Keratinocyte (primary cell): ENCODE results near the gene SOX14. TPM values are rescaled to one million over a fixed set of nuclear protein-coding genes. Genes with fewer than 3 reads are reported as not detected.

ENCODE experiments used
- DNase-seq: peaks from one replicate; pipeline ENCODE4 v3.0.0-alpha.2; 2011; ENCODE audit warnings: low read depth, missing footprints, low spot score
- FAIRE-seq: peaks from 2 replicates; lab custom pipeline; 2011; peaks lifted over from hg19 to GRCh38; lab: Jason Lieb, UNC
- H2AFZ ChIP-seq: 2 replicates; pipeline ENCODE4 v1.6.0; 2012; ENCODE audit warnings: low read length, control low read depth, inconsistent platforms; ENCODE audit not compliant: control insufficient read depth
- H3K27ac ChIP-seq: 2 replicates; pipeline ENCODE4 v1.5.1; 2011; ENCODE audit warnings: low read length; ENCODE audit not compliant: control insufficient read depth, insufficient read depth
- H3K27me3 ChIP-seq: 3 replicates; pipeline ENCODE4 v1.6.0; 2011; ENCODE audit warnings: low read length; ENCODE audit not compliant: control insufficient read depth, insufficient read depth; ENCODE audit errors: extremely low read depth
- H3K36me3 ChIP-seq, 2 experiments: 2 replicates in 1 of 2; 3 replicates in 1 of 2; pipeline ENCODE4 v1.5.1; 2011; ENCODE audit warnings: low read length in 2 of 2, mild to moderate bottlenecking in 1 of 2; ENCODE audit not compliant: control insufficient read depth in 2 of 2, insufficient read depth in 2 of 2; ENCODE audit errors: extremely low read depth in 1 of 2
- H3K4me1 ChIP-seq: 3 replicates; pipeline ENCODE4 v1.5.1; 2011; ENCODE audit warnings: low read length; ENCODE audit not compliant: control insufficient read depth, insufficient read depth; ENCODE audit errors: extremely low read depth
- H3K4me2 ChIP-seq: 3 replicates; pipeline ENCODE4 v1.6.0; 2011; ENCODE audit warnings: low read depth, low read length; ENCODE audit not compliant: control insufficient read depth, insufficient read depth; ENCODE audit errors: extremely low read depth
- H3K4me3 ChIP-seq, 3 experiments: fragments of 200-600 bp in 1 of 3; sonication (generic) in 1 of 3; 2 replicates in 2 of 3; 3 replicates in 1 of 3; pipeline ENCODE4 v1.5.1; 2011 to 2016; ENCODE audit warnings: low read length in 3 of 3, mild to moderate bottlenecking in 3 of 3, control low read depth in 2 of 3, inconsistent platforms in 1 of 3, low read depth in 1 of 3, mixed read lengths in 1 of 3, mixed run types in 1 of 3, moderate library complexity in 1 of 3; ENCODE audit not compliant: control insufficient read depth in 2 of 3, insufficient read depth in 2 of 3; ENCODE audit errors: extremely low read depth in 1 of 3
- H3K79me2 ChIP-seq: 2 replicates; pipeline ENCODE4 v1.6.0; 2012; ENCODE audit warnings: low read length; ENCODE audit not compliant: control insufficient read depth, insufficient read depth
- H3K9ac ChIP-seq: 3 replicates; pipeline ENCODE4 v1.6.0; 2011; ENCODE audit warnings: low read length; ENCODE audit not compliant: control insufficient read depth, insufficient read depth; ENCODE audit errors: extremely low read depth
- H3K9me1 ChIP-seq: 3 replicates; pipeline ENCODE4 v1.6.0; 2011; ENCODE audit warnings: low read length; ENCODE audit not compliant: control insufficient read depth, insufficient read depth; ENCODE audit errors: extremely low read depth
- H3K9me3 ChIP-seq: 2 replicates; pipeline ENCODE4 v1.5.1; 2012; ENCODE audit warnings: low read depth, low read length; ENCODE audit not compliant: control insufficient read depth
- H4K20me1 ChIP-seq: 3 replicates; pipeline ENCODE4 v1.6.0; 2011; ENCODE audit warnings: low read length; ENCODE audit not compliant: control insufficient read depth, insufficient read depth; ENCODE audit errors: extremely low read depth
- CTCF ChIP-seq, 3 experiments: IDR thresholded peaks in 1 of 3; conservative IDR thresholded peaks in 1 of 3; optimal IDR thresholded peaks in 1 of 3; 2 replicates in 2 of 3; 3 replicates in 1 of 3; pipeline versions ENCODE3 to v1.5.1; 2011; ENCODE audit warnings: low read length in 3 of 3, mild to moderate bottlenecking in 3 of 3, moderate library complexity in 2 of 3, control low read depth in 1 of 3, inconsistent platforms in 1 of 3; ENCODE audit not compliant: insufficient read depth in 2 of 3; ENCODE audit errors: extremely low read depth in 1 of 3
- EZH2 ChIP-seq: IDR thresholded peaks from one replicate; pipeline ENCODE4 v1.6.1; 2012; ENCODE audit warnings: inconsistent platforms, mild to moderate bottlenecking, low read length, moderate library complexity
- dilution Hi-C: fragments of 300-500 bp; cut with MboI; formaldehyde crosslinking; loops from one replicate; pipeline ENCODE4 v1.7.0; 2020; ENCODE audit warnings: low sequenced_read_pairs; ENCODE audit not compliant: extremely low pct_ligation_motif_present
- polyA plus RNA-seq, 5 experiments: library from polyadenylated mRNA; depleted of rRNA in 3 of 5; stranded (reverse) in 3 of 5; stranded (forward) in 1 of 5; unstranded in 1 of 5; fragments of >200 nt; gene quantifications; 1 replicate in 1 of 5; 2 replicates in 3 of 5; 3 replicates in 1 of 5; pipeline versions ENCODE4 v1.2.1 to v1.2.3, GENCODE V29; 2011 to 2012; ENCODE audit warnings: missing spikeins in 2 of 5, low read depth in 1 of 5, low replicate concordance in 1 of 5

Gene SOX14
- polyA plus RNA-seq, 1 donor (not counting 4 experiments of a cell fraction or from before 2014, with no cell fraction given): not detected

DNA sequence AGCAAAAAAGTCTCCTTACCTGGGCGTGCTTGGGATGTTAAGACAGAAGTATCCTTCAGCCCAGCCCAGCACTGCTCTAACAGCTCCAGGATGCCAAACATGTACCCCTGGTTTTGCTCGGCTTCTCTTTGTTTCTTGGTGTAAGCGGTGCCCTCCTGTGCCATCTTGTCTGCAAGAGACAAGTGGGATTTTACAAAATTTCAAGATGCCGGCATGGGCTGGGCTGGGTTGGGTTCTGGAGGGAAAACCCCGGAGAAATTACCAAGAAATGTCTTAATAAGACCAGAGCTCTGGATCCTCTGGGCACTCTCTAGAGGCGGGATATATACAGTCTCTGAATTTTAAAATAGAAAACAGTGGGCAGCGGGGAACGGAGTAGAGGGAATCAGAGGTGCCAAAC, 4.6 kb upstream of the SOX14 start:
- H3K4me1 ChIP-seq: peaks cover 3% of the 10 kb centered on the region
- no peaks in the 10 kb centered on the region for H3K79me2 ChIP-seq
- no peaks in the 10 kb centered on the region for H3K9me1 ChIP-seq
- peaks cover 57% of the 10 kb centered on the region for H3K27me3 ChIP-seq
- dilution Hi-C loops: no loop called here
- H2AFZ ChIP-seq: no peak overlapping the region
- H3K9ac ChIP-seq: no peak overlapping the region
- H3K4me3 ChIP-seq: no peak overlapping the region
- H4K20me1 ChIP-seq: no peaks in the 10 kb centered on the region
- no peak overlapping the region for H3K27ac ChIP-seq
- H3K36me3 ChIP-seq: no peaks in the 10 kb centered on the region
- no peaks in the 10 kb centered on the region for H3K9me3 ChIP-seq
- TF ChIP-seq EZH2: no peak
- no peak for FAIRE-seq
- DNase-seq: no peak
- H3K4me2 ChIP-seq: no peak overlapping the region

- peaks cover 67% of the 10 kb centered on the region for H3K27me3 ChIP-seq
- H3K79me2 ChIP-seq: no peaks in the 10 kb centered on the region
- no peaks in the 10 kb centered on the region for H3K9me3 ChIP-seq
- no peak overlapping the region for H3K4me2 ChIP-seq
- FAIRE-seq (no peak), DNase-seq (no peak)
- TF ChIP-seq EZH2 (no peak), CTCF (optimal IDR thresholded peaks at IDR 0.05 in 1 of 3, IDR thresholded peaks at IDR 0.05 in 1 of 3, conservative IDR thresholded peaks at IDR 0.05 in 1 of 3; ENCODE audit: extremely low read depth in 1 of 3, insufficient read depth in 2 of 3, low read length in 3 of 3) (no peak)
- no peaks in the 10 kb centered on the region for H3K9me1 ChIP-seq
- dilution Hi-C loops: no loop called here
- no peak overlapping the region for H3K9ac ChIP-seq
- H2AFZ ChIP-seq: no peak overlapping the region
- H3K4me1 ChIP-seq: peaks cover 3% of the 10 kb centered on the region
- no peak overlapping the region for H3K27ac ChIP-seq
- H3K36me3 ChIP-seq: no peaks in the 10 kb centered on the region
- no peak overlapping the region for H3K4me3 ChIP-seq
- H4K20me1 ChIP-seq: no peaks in the 10 kb centered on the region
Observed at GRCh38 chr3:137760341-137761098, 3.6 kb upstream of the SOX14 start.
